ENCODE data around the gene PRKCZ.

GRCh38 chr1:2189459-2190425 lies 139.5 kb downstream of the PRKCZ start:
- no peak; the same call in 1 of the 2 replicates for TF ChIP-seq TCF12 (IDR thresholded peaks at IDR 0.05)
- no peak; the same call in none of the 2 replicates for TF ChIP-seq RCOR1 (IDR thresholded peaks at IDR 0.05; ENCODE audit: low read length)
- TF ChIP-seq, protein P1, sequence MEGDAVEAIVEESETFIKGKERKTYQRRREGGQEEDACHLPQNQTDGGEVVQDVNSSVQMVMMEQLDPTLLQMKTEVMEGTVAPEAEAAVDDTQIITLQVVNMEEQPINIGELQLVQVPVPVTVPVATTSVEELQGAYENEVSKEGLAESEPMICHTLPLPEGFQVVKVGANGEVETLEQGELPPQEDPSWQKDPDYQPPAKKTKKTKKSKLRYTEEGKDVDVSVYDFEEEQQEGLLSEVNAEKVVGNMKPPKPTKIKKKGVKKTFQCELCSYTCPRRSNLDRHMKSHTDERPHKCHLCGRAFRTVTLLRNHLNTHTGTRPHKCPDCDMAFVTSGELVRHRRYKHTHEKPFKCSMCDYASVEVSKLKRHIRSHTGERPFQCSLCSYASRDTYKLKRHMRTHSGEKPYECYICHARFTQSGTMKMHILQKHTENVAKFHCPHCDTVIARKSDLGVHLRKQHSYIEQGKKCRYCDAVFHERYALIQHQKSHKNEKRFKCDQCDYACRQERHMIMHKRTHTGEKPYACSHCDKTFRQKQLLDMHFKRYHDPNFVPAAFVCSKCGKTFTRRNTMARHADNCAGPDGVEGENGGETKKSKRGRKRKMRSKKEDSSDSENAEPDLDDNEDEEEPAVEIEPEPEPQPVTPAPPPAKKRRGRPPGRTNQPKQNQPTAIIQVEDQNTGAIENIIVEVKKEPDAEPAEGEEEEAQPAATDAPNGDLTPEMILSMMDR (IDR thresholded peaks at IDR 0.05), result no peak
- peak; percentile 26 for TF ChIP-seq CHD2 (IDR thresholded peaks at IDR 0.05; ENCODE audit: low read length, partially characterized antibody)
- TF ChIP-seq SIN3A (IDR thresholded peaks at IDR 0.05; ENCODE audit: borderline replicate concordance, low read depth, low read length), result peak; percentile 94; the same call in 1 of the 2 replicates

Data from SK-N-SH (cell line).